ENCODE results near the gene EYS.
A peak's percentile ranks its signal among the peaks of the same experiment; 100 is the strongest.

The EYS gene

DNA sequence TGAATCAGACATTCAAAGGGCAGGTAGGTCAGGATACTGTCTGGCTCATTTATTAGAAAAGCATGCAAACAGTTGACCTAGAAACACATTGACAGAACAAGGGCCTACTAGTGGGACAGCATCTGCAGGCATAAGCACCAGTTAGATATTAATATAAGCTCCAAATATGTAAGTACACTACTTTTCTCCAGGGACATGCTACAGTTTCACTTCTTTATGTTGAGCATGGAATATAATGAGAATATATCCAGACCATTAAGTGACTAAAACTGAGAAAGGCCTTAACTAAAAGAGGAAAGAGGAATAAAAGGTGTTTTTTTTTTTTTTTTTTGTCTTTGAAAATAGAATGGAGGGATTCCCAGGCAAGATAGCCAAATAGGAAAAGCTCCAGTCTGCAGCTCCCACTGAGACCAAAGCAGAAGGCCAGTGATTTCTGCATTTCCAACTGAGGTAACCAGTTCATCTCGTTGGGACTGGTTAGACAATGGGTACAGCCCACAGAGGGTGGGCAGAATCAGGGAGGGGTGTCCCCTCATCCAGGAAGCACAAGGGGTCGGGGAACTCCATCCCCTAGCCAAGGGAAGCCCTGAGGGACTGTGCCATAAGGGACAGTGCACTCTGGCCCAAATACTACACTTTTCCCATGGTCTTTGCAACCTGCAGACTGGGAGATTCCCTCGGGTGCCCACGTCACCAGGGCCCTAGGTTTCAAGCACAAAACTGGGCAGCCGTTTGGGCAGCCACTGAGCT, 1819.8 kb downstream of the EYS start:
- H3K27ac ChIP-seq, result no peak overlapping the region
- TF ChIP-seq ZFX (IDR thresholded peaks at IDR 0.05), result no peak
- TF ChIP-seq, protein P1, sequence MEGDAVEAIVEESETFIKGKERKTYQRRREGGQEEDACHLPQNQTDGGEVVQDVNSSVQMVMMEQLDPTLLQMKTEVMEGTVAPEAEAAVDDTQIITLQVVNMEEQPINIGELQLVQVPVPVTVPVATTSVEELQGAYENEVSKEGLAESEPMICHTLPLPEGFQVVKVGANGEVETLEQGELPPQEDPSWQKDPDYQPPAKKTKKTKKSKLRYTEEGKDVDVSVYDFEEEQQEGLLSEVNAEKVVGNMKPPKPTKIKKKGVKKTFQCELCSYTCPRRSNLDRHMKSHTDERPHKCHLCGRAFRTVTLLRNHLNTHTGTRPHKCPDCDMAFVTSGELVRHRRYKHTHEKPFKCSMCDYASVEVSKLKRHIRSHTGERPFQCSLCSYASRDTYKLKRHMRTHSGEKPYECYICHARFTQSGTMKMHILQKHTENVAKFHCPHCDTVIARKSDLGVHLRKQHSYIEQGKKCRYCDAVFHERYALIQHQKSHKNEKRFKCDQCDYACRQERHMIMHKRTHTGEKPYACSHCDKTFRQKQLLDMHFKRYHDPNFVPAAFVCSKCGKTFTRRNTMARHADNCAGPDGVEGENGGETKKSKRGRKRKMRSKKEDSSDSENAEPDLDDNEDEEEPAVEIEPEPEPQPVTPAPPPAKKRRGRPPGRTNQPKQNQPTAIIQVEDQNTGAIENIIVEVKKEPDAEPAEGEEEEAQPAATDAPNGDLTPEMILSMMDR (conservative IDR thresholded peaks at IDR 0.05), result no peak

DNA sequence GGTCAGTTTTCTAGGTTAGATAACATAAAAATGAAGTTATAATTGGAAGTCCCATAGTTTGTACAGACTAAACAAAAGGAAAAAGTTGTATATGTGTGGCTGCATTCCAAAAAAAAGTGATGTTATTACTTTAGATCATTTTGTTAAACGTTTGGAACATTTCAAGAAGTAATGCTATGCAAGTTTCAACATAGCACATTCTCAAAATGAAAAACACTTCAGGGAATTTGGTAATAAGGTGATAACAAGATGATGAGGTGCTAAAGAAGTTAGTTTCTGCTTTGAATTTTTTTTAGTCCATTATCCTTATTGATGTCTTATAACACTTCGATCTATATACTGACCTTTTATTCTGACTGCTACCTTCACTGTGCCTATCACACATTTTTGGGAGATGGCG, 1820.7 kb downstream of the EYS start:
- H3K27ac ChIP-seq, result no peak overlapping the region

DNA sequence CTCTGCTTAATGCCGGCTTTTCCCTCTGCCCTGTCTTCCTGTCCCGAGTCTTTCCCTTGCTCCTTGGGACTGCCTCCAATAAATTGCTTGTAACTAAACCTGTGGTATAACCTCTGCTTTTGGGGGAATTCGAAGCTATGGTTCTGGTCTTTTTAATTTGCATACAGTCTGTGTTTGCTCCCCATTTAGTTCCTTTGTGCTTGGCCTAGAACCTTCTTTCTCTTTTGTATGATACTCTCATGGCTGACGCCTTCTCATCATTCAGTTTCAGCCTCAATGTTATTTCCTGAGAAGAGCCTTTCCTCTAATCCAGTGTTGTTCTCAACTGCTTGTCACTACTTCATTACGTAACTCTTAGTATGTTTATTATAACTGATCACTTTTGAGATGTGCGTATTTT, 1823.4 kb downstream of the EYS start:
- no peak for TF ChIP-seq ZFX (IDR thresholded peaks at IDR 0.05)
- TF ChIP-seq, protein P1 (conservative IDR thresholded peaks at IDR 0.05), result no peak
- no peak overlapping the region for H3K27ac ChIP-seq

More for the DNA sequence above, 1820.7 kb downstream of the EYS start:
- TF ChIP-seq, protein P1 (conservative IDR thresholded peaks at IDR 0.05), result no peak
- TF ChIP-seq ZFX (IDR thresholded peaks at IDR 0.05), result no peak

DNA sequence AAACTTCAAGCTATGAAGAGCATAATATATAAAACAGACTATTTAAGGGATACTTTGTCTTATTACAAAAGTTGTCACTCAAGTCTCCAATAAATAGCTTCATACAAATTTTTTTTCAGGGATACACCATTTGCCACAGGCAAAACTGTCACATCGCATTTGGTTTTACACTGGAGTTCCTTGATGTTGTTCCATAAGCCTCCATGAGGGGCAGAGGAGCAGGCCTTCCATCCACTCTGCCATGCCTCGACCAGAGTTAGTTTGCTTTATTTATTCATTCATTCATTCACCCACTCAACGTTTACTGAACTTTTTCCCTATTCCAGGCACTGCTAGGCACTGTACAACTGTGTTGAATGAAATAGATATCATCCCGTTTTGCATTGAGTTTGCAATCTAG, 1824.8 kb downstream of the EYS start:
- TF ChIP-seq, protein P1 (conservative IDR thresholded peaks at IDR 0.05), result peak; percentile 37
- no peak for TF ChIP-seq ZFX (IDR thresholded peaks at IDR 0.05)
- no peak overlapping the region for H3K27ac ChIP-seq

DNA sequence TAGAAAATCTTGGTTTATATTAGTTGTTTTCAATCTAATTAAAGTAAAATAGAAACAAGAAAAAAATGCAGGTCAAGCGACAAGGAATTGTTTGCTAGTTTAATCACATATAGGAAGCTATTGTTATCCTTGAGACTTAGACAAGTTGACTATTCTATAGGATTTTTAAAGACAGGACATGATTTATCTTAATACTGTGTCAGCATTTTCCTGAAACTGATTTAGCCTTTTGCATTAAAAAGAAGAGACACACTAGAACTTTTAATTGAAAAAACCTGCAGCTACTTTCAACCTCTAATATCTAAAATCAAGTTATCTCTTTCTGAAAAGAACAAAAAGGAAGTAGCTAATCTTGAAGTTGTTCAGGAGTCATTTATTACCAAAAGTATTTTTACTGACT, 1825.2 kb downstream of the EYS start:
- TF ChIP-seq ZFX (IDR thresholded peaks at IDR 0.05), result no peak
- TF ChIP-seq, protein P1 (conservative IDR thresholded peaks at IDR 0.05), result no peak
- no peak overlapping the region for H3K27ac ChIP-seq

DNA sequence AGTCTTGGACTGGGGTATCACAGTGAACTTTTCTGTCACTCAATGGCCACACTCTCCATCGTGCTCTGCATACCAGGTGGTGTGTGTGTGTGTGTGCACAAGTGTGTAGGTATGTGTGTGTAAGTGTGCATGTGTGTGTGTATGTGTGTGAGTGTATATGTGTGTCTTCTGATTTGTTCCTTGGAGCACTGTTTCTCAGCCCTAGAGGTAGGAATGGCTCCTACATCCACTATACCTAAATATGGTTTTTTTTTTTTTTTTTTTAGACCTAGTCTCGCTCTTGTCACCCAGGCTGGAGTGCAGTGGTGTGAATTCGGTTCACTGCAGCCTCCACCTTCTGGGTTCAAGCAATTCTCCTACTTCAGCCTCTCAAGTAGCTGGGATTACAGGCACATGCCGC, 1834.8 kb downstream of the EYS start:
- TF ChIP-seq, protein P1 (conservative IDR thresholded peaks at IDR 0.05), result no peak; the same call in 1 of the 2 replicates
- TF ChIP-seq ZFX (IDR thresholded peaks at IDR 0.05), result no peak
- H3K27ac ChIP-seq, result no peak overlapping the region

DNA sequence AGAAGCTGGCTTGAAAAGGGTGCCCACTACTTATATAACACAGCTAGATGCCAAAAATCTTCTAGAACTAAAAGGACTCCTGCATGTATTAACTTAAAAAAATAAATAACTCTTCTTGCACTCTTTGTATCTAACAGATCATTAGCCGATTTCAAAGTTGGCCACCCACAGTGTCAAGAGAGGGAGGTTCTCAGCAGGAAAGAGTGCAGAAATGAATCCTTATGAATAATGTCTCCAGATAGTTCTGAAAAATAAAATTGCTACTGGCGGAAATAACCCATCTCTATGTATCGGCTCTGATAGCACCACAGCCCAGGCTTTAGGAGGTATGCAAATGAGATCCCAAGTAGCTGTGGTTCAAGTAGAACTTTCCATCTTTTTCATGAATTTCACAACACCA, 1838.7 kb downstream of the EYS start:
- H3K27ac ChIP-seq, result no peak overlapping the region
- no peak for TF ChIP-seq ZFX (IDR thresholded peaks at IDR 0.05)
- TF ChIP-seq, protein P1 (conservative IDR thresholded peaks at IDR 0.05), result no peak

Data from C4-2B (cell line).